Measurements from ENCODE around the gene ZNF687.

Gene ZNF687

DNA sequence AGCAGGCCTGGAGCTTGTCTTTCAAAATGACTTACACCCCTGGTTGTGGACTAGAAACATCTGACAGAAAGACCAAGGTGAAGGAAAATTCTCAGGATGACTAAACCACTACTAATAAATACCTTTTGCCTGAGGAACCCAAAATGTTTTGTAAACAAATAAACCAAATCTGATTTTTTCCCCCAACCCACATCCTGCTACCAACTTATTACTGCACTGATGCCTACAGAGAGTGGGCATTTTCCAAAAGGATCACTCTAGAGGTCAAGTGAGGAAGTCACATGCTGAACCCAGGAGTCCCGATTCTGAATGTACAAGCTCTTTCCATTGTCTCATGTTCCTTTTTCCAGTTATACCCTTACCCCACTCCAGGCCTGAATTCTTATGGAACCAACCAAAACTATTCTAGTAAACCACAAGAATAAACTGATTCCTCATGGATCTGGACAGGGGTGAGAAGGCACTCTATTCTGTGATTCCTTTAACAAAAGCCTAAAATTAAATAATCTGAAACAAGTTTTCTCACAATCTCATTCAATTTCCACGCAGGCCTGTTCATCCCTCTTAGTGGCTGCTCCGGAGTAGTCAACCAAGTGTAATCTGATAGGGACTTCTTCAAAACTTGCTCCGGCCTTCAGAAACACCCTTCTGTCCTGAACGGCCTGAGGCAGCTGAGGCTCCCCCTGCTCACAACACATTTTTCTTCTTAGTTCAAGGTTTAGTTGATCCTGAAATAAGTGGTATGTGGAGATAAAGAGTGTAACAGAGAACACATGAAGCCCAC is 43.7 kb downstream of the ZNF687 start:
- TF ChIP-seq, protein P1, sequence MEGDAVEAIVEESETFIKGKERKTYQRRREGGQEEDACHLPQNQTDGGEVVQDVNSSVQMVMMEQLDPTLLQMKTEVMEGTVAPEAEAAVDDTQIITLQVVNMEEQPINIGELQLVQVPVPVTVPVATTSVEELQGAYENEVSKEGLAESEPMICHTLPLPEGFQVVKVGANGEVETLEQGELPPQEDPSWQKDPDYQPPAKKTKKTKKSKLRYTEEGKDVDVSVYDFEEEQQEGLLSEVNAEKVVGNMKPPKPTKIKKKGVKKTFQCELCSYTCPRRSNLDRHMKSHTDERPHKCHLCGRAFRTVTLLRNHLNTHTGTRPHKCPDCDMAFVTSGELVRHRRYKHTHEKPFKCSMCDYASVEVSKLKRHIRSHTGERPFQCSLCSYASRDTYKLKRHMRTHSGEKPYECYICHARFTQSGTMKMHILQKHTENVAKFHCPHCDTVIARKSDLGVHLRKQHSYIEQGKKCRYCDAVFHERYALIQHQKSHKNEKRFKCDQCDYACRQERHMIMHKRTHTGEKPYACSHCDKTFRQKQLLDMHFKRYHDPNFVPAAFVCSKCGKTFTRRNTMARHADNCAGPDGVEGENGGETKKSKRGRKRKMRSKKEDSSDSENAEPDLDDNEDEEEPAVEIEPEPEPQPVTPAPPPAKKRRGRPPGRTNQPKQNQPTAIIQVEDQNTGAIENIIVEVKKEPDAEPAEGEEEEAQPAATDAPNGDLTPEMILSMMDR (IDR thresholded peaks at IDR 0.05): no peak
- Mint-ChIP-seq H3K4me3 (peak overlapping the region; percentile 96), H3K36me3 (ENCODE audit: low read depth) (peaks cover 32% of the 10 kb centered on the region), H3K27me3 (ENCODE audit: low read depth, poor library complexity) (peaks cover 3% of the 10 kb centered on the region), H3K9me3 (no peaks in the 10 kb centered on the region), H3K4me1 (peaks cover 27% of the 10 kb centered on the region), H3K27ac (peak overlapping the region; percentile 97)
- peak; percentile 19 for DNase-seq

DNA sequence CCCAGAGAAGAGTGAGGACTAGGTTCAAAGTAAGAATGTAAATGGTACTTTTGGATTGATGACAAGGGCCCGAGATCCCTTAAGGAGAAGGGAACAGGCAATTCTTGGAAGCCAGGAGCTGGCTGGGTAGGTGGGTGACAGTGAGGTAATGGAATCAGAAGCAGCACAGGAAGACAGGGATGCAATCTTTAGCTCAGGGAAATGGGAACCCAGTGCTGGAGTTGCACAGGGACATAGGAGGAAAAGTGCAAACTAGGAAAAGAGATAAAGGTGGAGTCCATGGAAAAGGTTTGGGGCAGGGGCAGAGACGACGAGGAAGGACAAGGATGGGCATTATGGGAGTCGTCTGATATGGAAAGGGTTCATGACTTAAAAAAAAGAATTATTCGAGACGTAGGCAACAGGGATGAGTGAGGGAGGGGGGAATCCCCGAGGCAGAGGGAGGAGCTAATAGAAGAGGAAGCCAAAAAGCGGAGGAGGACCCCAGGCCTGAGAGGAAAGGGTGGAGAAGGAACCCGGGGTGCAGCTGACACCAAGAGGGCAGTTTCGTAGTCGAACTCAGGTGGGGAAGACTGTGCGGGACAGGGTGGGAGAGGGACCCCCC is 44.6 kb downstream of the ZNF687 start:
- no peak for DNase-seq
- H3K27ac Mint-ChIP-seq: peak overlapping the region; percentile 97
- peaks cover 4% of the 10 kb centered on the region for H3K27me3 Mint-ChIP-seq (ENCODE audit: low read depth, poor library complexity)
- H3K4me3 Mint-ChIP-seq: peak overlapping the region; percentile 96
- H3K9me3 Mint-ChIP-seq: no peaks in the 10 kb centered on the region
- H3K36me3 Mint-ChIP-seq (ENCODE audit: low read depth): peaks cover 27% of the 10 kb centered on the region
- peaks cover 27% of the 10 kb centered on the region for H3K4me1 Mint-ChIP-seq
- TF ChIP-seq, protein P1 (IDR thresholded peaks at IDR 0.05): no peak

DNA sequence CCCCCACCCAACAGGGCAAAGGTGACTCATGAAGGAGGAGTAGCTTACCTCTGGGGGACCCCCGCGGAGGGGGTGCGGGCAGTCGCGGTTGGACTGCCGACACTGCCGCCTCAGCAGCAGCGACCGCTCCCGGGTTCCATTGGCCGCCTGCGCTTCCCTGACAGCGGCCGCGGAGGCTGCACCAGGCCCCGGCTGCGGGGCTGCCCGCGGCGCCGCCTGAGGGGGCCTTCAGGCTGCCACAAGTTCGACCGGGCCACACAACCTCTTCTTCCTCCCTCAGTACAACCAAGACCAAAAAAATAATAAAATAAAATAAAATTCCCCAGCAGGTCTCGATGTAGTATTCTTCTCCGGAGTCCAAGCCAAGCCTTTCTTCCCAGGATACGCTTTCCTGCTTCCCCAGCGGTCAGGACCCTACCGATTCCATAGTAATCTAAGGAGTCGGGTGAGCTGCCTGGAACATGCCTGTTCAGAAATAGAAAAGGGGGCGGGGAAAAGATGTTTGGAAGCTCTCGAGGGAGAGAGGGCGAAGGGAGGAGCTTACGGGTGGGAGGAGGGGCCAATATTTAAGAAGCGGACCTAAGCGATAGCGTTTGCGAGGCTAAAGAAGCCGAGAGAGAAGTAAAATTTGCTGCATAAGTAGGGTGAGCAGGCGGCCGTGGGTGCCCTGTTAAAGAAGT is 45.3 kb downstream of the ZNF687 start, which contains the start of gene PI4KB:
Gene PI4KB, minus strand, starts transcription at position 194 of the 680 bp plus-strand sequence. CDS start 10,935 bp downstream, outside the sequence.
- Mint-ChIP-seq H3K9me3 (no peaks in the 10 kb centered on the region), H3K4me3 (peak within 1 kb of the TSS; percentile 96), H3K36me3 (ENCODE audit: low read depth) (peaks cover 21% of the 10 kb centered on the region), H3K4me1 (peaks cover 27% of the 10 kb centered on the region), H3K27ac (peak within 1 kb of the TSS; percentile 100), H3K27me3 (ENCODE audit: low read depth, poor library complexity) (peaks cover 4% of the 10 kb centered on the region)
- peak; percentile 92 for DNase-seq
- TF ChIP-seq, protein P1 (IDR thresholded peaks at IDR 0.05): no peak

DNA sequence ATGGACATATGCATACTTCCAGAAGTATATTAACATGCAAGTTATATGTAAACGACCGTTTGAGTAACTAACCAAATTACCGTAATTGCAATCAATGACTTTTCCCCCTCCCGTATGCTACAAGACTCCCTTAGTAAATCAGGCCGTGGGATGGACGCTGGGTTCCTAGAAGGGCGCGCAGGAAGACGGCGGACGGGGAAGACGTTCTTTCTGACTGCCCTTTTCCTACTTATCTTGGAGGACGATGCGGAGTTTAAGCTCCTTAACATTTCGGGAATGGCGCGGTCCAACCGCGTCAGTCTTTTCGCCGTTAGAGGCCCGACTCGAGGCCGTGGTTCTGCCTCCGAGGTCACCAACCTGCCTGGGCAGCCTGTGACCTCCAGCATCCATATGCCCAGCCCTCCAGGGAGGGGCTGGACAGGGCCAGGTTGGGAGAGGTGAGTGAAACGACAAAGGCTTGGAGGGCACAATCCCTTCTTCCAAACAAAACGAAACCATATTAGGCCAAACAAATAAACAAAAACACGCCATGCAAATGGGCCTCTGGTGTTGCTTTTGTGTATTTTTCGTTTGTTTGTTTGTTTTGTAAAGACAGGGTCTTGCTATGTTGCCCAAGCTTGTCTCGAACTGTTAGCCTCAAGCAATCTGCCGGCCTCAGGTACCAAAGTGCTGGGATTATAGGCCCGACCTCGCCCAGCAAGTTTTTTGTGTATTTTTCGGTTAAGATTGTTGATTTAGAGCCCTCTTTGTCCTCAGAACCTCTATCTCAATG is 46.0 kb downstream of the ZNF687 start:
- H3K9me3 Mint-ChIP-seq: no peaks in the 10 kb centered on the region
- peak overlapping the region; percentile 96 for H3K4me3 Mint-ChIP-seq
- DNase-seq: peak; percentile 39
- peaks cover 27% of the 10 kb centered on the region for H3K4me1 Mint-ChIP-seq
- peaks cover 4% of the 10 kb centered on the region for H3K27me3 Mint-ChIP-seq (ENCODE audit: low read depth, poor library complexity)
- peaks cover 14% of the 10 kb centered on the region for H3K36me3 Mint-ChIP-seq (ENCODE audit: low read depth)
- peak overlapping the region; percentile 100 for H3K27ac Mint-ChIP-seq
- TF ChIP-seq, protein P1 (IDR thresholded peaks at IDR 0.05): no peak

DNA sequence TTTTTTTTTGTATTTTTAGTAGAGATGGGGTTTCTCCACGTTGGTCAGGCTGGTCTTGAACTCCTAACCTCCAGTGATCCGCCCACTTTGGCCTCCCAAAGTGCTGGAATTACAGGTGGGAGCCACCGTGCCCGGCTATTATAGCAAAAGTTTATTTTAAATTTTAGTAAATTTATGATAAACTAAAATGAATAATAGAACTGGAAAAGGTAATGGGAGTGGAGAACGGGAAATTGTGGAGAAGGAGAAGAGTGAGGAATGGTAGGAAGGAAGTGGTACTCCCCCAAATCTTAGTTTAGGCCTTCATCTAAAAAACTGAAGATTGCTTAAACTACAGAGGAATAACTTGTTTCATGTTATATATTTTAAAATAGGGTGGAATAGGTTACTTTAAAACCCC is 52.7 kb downstream of the ZNF687 start:
- Mint-ChIP-seq H3K27me3 (ENCODE audit: low read depth, poor library complexity) (peaks cover 9% of the 10 kb centered on the region), H3K4me3 (no peak overlapping the region), H3K27ac (no peak overlapping the region), H3K36me3 (ENCODE audit: low read depth) (peaks cover 2% of the 10 kb centered on the region), H3K9me3 (no peaks in the 10 kb centered on the region), H3K4me1 (peaks cover 2% of the 10 kb centered on the region)
- TF ChIP-seq, protein P1 (IDR thresholded peaks at IDR 0.05): no peak
- DNase-seq: no peak
